Stomach (tissue), 9 donors: Measurements from ENCODE around the gene PTK6. TPM values are rescaled to one million over a fixed set of nuclear protein-coding genes. Genes with fewer than 3 reads are reported as not detected.
A peak's percentile ranks its signal among the peaks of the same experiment; 100 is the strongest.

Source experiments
- DNase-seq, 2 donors: peaks; one replicate each; pipeline versions ENCODE4 v3.0.0 to v3.0.0-alpha.2; 2013 to 2019
- H3K27ac ChIP-seq, 5 donors: fragments of 200-600 bp in 4 of 5; sonication (generic) in 4 of 5; one replicate each; pipeline ENCODE4 v1.5.1; 2013 to 2019; ENCODE audit warnings: mild to moderate bottlenecking in 1 of 5, moderate library complexity in 1 of 5
- H3K27me3 ChIP-seq, 3 donors: fragments of 200-600 bp; sonication (generic); one replicate each; pipeline ENCODE4 v1.5.1; 2017 to 2019; ENCODE audit warnings: mixed run types in 1 of 3
- H3K36me3 ChIP-seq, 4 donors: fragments of 200-600 bp; sonication (generic); 1 replicate in 3 of 4; 2 replicates in 1 of 4; pipeline ENCODE4 v1.5.1; 2016 to 2019
- H3K4me1 ChIP-seq, 4 donors: fragments of 200-600 bp; sonication (generic); one replicate each; pipeline ENCODE4 v1.5.1; 2016 to 2019
- H3K4me3 ChIP-seq, 4 donors: fragments of 200-600 bp; sonication (generic) in 3 of 4; one replicate each; pipeline ENCODE4 v1.5.1; 2016 to 2019; ENCODE audit warnings: mild to moderate bottlenecking in 1 of 4
- H3K9me3 ChIP-seq, 4 donors: fragments of 200-600 bp; sonication (generic); one replicate each; pipeline ENCODE4 v1.5.1; 2016 to 2019
- CTCF ChIP-seq, 7 experiments: fragments of 450-650 bp in 4 of 7; fragments of 200-600 bp in 3 of 7; sonication (generic) in 3 of 7; IDR thresholded peaks; one replicate each; pipeline ENCODE4 v1.5.1; 2016 to 2019; ENCODE audit warnings: antibody characterized with exemption in 7 of 7, control low read depth in 2 of 7, mild to moderate bottlenecking in 1 of 7
- EP300 ChIP-seq: sonication (generic); formaldehyde crosslinking; IDR thresholded peaks from one replicate; pipeline ENCODE4 v1.6.1; 2017; ENCODE audit warnings: antibody characterized with exemption
- POLR2A ChIP-seq, 4 donors: fragments of 450-650 bp; IDR thresholded peaks; one replicate each; pipeline ENCODE4 v1.6.1; 2016; ENCODE audit warnings: antibody characterized with exemption in 4 of 4, control low read depth in 2 of 4, mild to moderate bottlenecking in 1 of 4, moderate library complexity in 1 of 4
- POLR2AphosphoS5 ChIP-seq, 3 donors: sonication (generic); formaldehyde crosslinking; IDR thresholded peaks; one replicate each; pipeline ENCODE4 v1.6.1; 2016; ENCODE audit warnings: antibody characterized with exemption in 3 of 3
- WGBS, 5 donors: extraction: QIAGEN DNeasy Blood & Tissue Kit in 3 of 5; methylation state at CpG; one replicate each; pipeline versions ENCODE4 v1.1.5 to v1.1.7; 2013 to 2018; 5-methylcytosine and 5-hydroxymethylcytosine counted together
- intact Hi-C: fragments of 100-400 bp; cut with DNase I; formaldehyde crosslinking; loops from one replicate; pipeline ENCODE4 v1.15.1; 2023; ENCODE audit warnings: low total_unique reads
- polyA plus RNA-seq, 3 donors: library from polyadenylated mRNA; stranded (reverse); fragments of 200-250 nt; gene quantifications; one replicate each; pipeline ENCODE4 v1.2.3, GENCODE V29; 2013
- total RNA-seq, 5 donors: library from RNA; depleted of rRNA; stranded (reverse); fragments of >200 nt; gene quantifications; one replicate each; pipeline versions ENCODE4 v1.1.0 to v1.2.3, GENCODE V29; 2014 to 2016
- donor health status: healthy with polysubstance abuse.
- donor health status: Bipolar disorder and iron deficiency.
- donor health status: healthy.

The PTK6 gene
- total and polyA plus RNA-seq, 8 donors, result 7.7 to 98.5 (median 22.9) TPM

- peak; percentile 58 to 87 for DNase-seq
- Histone ChIP-seq H3K27ac (peak within 1 kb of the TSS; percentile 4 to 60 (median 45)), H3K9me3 (no peaks in the 10 kb centered on the region), H3K4me3 (peak within 1 kb of the TSS; percentile 54 to 73 (median 59)), H3K4me1 (peaks cover 8 to 23% (median 22%) of the 10 kb centered on the region in 4 donors), H3K27me3 (peaks cover 0 to 53% (median 0%) of the 10 kb centered on the region in 3 donors), H3K36me3 (peaks cover 8 to 16% (median 10%) of the 10 kb centered on the region in 4 donors)
- intact Hi-C loops, result no loop called here
- WGBS, 5 donors, result 0 to 1% (median 0%) methylated on average over 3 to 34 of the region's 34 CpGs
- no peak for TF ChIP-seq EP300
- TF ChIP-seq POLR2A (IDR thresholded peaks at IDR 0.05), result no peak
- TF ChIP-seq CTCF (IDR thresholded peaks at IDR 0.05), result no peak
- TF ChIP-seq POLR2AphosphoS5 (IDR thresholded peaks at IDR 0.05), result no peak
These were observed 16.7 kb upstream of the PTK6 start, which contains the start of gene FNDC11 for GRCh38 chr20:63553933-63554290. Gene FNDC11 (plus strand): TSS chr20:63554159. CDS start chr20:63555664, 1,505 bp downstream.

GRCh38 chr20:63553251-63553932, 16.2 kb upstream of the PTK6 start:
- intact Hi-C loops, result no loop called here
- 4 to 8% (median 5%) methylated on average over 12 to 37 of the region's 37 CpGs for WGBS, 5 donors

GRCh38 chr20:63552481-63553249, 15.5 kb upstream of the PTK6 start:
- Histone ChIP-seq H3K27ac (peak overlapping the region in 1 of 5 donors; percentile 10), H3K27me3 (peaks cover 0 to 65% (median 0%) of the 10 kb centered on the region in 3 donors), H3K4me1 (peaks cover 8 to 26% (median 23%) of the 10 kb centered on the region in 4 donors), H3K9me3 (no peaks in the 10 kb centered on the region), H3K36me3 (peaks cover 0 to 3% (median 0%) of the 10 kb centered on the region in 4 donors), H3K4me3 (peak overlapping the region in 1 of 4 donors; percentile 73)
- WGBS, 5 donors, result 30 to 45% (median 36%) methylated on average over 15 of the region's 15 CpGs
- intact Hi-C loops, result no loop called here
- DNase-seq, result peak in 1 of 2 donors; percentile 57
- no peak for TF ChIP-seq EP300
- TF ChIP-seq POLR2A (IDR thresholded peaks at IDR 0.05), result no peak
- TF ChIP-seq POLR2AphosphoS5 (IDR thresholded peaks at IDR 0.05), result no peak
- no peak for TF ChIP-seq CTCF (IDR thresholded peaks at IDR 0.05)

More at GRCh38 chr20:63553251-63553932, 16.2 kb upstream of the PTK6 start:
- H3K27me3 ChIP-seq, result peaks cover 0 to 58% (median 0%) of the 10 kb centered on the region in 3 donors
- peak overlapping the region; percentile 54 to 73 (median 59) for H3K4me3 ChIP-seq
- peaks cover 3 to 10% (median 5%) of the 10 kb centered on the region in 4 donors for H3K36me3 ChIP-seq
- peak overlapping the region; percentile 4 to 60 (median 45) for H3K27ac ChIP-seq
- no peak for TF ChIP-seq CTCF (IDR thresholded peaks at IDR 0.05)
- no peak for TF ChIP-seq POLR2A (IDR thresholded peaks at IDR 0.05)
- no peak for TF ChIP-seq EP300
- no peak for TF ChIP-seq POLR2AphosphoS5 (IDR thresholded peaks at IDR 0.05)
- H3K9me3 ChIP-seq, result no peaks in the 10 kb centered on the region
- peak; percentile 85 to 90 for DNase-seq
- H3K4me1 ChIP-seq, result peaks cover 8 to 23% (median 22%) of the 10 kb centered on the region in 4 donors

GRCh38 chr20:63551068-63551467, 13.9 kb upstream of the PTK6 start:
- Histone ChIP-seq H3K4me3 (no peak overlapping the region), H3K27ac (no peak overlapping the region), H3K36me3 (no peaks in the 10 kb centered on the region), H3K9me3 (no peaks in the 10 kb centered on the region), H3K4me1 (peaks cover 8 to 31% (median 23%) of the 10 kb centered on the region in 4 donors), H3K27me3 (peaks cover 0 to 81% (median 4%) of the 10 kb centered on the region in 3 donors)
- intact Hi-C loops, result no loop called here
- no peak for DNase-seq
- TF ChIP-seq POLR2A (IDR thresholded peaks at IDR 0.05), result no peak
- TF ChIP-seq EP300, result no peak
- TF ChIP-seq CTCF (IDR thresholded peaks at IDR 0.05), result no peak
- TF ChIP-seq POLR2AphosphoS5 (IDR thresholded peaks at IDR 0.05), result no peak
- 40 to 59% (median 50%) methylated on average over 8 to 9 of the region's 9 CpGs for WGBS, 5 donors
